GM12878 (cell line): ENCODE measurements around the gene GSE1.

Experiments used
- BHLHE40 ChIP-seq, 2 experiments: fragments of 450-650 bp in 1 of 2; IDR thresholded peaks; 2 replicates each; pipeline ENCODE4 v1.6.1; 2011 to 2017; ENCODE audit warnings: low read depth in 2 of 2, borderline replicate concordance in 1 of 2, improper control_type of control experiment in 1 of 2, low read length in 1 of 2, mild to moderate bottlenecking in 1 of 2
- EGR1 ChIP-seq, 2 experiments: IDR thresholded peaks; 1 replicate in 1 of 2; 2 replicates in 1 of 2; pipeline ENCODE4 v1.6.1; 2011 to 2012; ENCODE audit warnings: low read depth in 2 of 2, low read length in 2 of 2, borderline replicate concordance in 1 of 2, mild to moderate bottlenecking in 1 of 2, moderate library complexity in 1 of 2
- ESRRA ChIP-seq: IDR thresholded peaks from 2 replicates; pipeline ENCODE4 v1.6.1; 2012; ENCODE audit warnings: mild to moderate bottlenecking, low read length, improper control_type of control experiment
- GABPA ChIP-seq: IDR thresholded peaks from 2 replicates; pipeline ENCODE4 v1.6.1; 2014; ENCODE audit warnings: antibody characterized with exemption, low read depth, mild to moderate bottlenecking, inconsistent platforms
- NRF1 ChIP-seq: conservative IDR thresholded peaks from 2 replicates; pipeline ENCODE4 v1.6.1; 2011; ENCODE audit warnings: mild to moderate bottlenecking, low read depth, low read length, improper control_type of control experiment
- RB1 ChIP-seq: fragments of 450-650 bp; formaldehyde crosslinking; IDR thresholded peaks from 2 replicates; pipeline ENCODE4 v1.6.1; 2017; ENCODE audit warnings: mild to moderate bottlenecking, borderline replicate concordance
- ZNF274 ChIP-seq: IDR thresholded peaks from one replicate; pipeline ENCODE4 v1.8.0; 2011; ENCODE audit not compliant: insufficient read length, insufficient read depth
- ZNF384 ChIP-seq: IDR thresholded peaks from 2 replicates; pipeline ENCODE4 v1.6.1; 2012; ENCODE audit warnings: low read depth, mild to moderate bottlenecking, low read length, improper control_type of control experiment, borderline replicate concordance
- TF ChIP-seq, protein P1 (sequence below): IDR thresholded peaks from 2 replicates; pipeline ENCODE4 v1.6.1; 2011; ENCODE audit warnings: mild to moderate bottlenecking, low read depth, low read length, moderate library complexity; ENCODE audit not compliant: insufficient replicate concordance
- TF ChIP-seq, protein P2 (sequence below): fragments of 450-650 bp; IDR thresholded peaks from 2 replicates; pipeline ENCODE4 v1.6.1; 2017; ENCODE audit warnings: mild to moderate bottlenecking, moderate library complexity
- TF ChIP-seq, protein P3 (sequence below): fragments of 450-650 bp; formaldehyde crosslinking; IDR thresholded peaks from 2 replicates; pipeline ENCODE4 v1.4.0; 2020; ENCODE audit warnings: mild to moderate bottlenecking, moderate library complexity

DNA sequence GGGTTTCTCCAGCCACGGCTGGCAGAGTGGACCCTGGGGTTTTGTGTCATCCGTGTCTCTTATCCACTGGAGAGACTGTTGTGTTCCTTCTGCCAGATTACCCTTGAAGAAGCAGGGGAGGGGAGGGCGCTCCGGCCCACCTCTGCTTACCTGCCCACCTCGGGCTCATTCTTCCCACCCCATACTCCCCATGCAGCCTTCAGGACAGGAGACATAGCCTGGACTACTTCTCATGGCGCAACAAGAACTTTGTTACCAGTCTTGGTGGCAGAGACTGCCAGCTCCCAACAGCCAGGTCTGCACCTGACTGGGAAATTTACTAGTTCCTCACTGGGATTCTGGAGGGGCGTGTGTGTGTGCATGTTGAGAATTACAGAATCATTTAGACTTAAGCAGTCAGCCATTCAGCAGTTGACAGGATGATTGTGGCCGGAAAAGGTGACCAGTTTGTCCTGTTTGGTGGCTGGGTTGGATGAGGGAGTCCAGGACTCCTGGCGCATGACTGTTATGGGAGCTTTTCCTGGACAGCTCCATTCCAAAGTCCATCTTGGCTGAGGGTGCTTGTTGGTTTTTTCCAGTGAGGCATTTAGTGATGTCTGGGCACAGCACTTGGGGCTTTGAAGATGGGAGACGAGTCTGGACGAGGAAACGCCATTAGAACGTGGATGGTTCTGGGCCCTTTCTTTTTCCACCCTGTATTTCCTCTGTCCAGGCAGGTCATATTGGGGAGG, 8.7 kb downstream of the GSE1 start:
- TF ChIP-seq EGR1 (IDR thresholded peaks at IDR 0.05; ENCODE audit: borderline replicate concordance in 1 of 2, low read depth in 2 of 2, low read length in 2 of 2) (no peak), ESRRA (no peak), BHLHE40 (IDR thresholded peaks at IDR 0.05; ENCODE audit: borderline replicate concordance in 1 of 2, low read depth in 2 of 2, low read length in 1 of 2) (no peak), RB1 (no peak), GABPA (no peak), ZNF384 (no peak), NRF1 (no peak), ZNF274 (no peak)
- TF ChIP-seq, protein P1, sequence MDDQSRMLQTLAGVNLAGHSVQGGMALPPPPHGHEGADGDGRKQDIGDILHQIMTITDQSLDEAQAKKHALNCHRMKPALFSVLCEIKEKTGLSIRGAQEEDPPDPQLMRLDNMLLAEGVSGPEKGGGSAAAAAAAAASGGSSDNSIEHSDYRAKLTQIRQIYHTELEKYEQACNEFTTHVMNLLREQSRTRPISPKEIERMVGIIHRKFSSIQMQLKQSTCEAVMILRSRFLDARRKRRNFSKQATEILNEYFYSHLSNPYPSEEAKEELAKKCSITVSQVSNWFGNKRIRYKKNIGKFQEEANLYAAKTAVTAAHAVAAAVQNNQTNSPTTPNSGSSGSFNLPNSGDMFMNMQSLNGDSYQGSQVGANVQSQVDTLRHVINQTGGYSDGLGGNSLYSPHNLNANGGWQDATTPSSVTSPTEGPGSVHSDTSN: no peak
- TF ChIP-seq, protein P2, sequence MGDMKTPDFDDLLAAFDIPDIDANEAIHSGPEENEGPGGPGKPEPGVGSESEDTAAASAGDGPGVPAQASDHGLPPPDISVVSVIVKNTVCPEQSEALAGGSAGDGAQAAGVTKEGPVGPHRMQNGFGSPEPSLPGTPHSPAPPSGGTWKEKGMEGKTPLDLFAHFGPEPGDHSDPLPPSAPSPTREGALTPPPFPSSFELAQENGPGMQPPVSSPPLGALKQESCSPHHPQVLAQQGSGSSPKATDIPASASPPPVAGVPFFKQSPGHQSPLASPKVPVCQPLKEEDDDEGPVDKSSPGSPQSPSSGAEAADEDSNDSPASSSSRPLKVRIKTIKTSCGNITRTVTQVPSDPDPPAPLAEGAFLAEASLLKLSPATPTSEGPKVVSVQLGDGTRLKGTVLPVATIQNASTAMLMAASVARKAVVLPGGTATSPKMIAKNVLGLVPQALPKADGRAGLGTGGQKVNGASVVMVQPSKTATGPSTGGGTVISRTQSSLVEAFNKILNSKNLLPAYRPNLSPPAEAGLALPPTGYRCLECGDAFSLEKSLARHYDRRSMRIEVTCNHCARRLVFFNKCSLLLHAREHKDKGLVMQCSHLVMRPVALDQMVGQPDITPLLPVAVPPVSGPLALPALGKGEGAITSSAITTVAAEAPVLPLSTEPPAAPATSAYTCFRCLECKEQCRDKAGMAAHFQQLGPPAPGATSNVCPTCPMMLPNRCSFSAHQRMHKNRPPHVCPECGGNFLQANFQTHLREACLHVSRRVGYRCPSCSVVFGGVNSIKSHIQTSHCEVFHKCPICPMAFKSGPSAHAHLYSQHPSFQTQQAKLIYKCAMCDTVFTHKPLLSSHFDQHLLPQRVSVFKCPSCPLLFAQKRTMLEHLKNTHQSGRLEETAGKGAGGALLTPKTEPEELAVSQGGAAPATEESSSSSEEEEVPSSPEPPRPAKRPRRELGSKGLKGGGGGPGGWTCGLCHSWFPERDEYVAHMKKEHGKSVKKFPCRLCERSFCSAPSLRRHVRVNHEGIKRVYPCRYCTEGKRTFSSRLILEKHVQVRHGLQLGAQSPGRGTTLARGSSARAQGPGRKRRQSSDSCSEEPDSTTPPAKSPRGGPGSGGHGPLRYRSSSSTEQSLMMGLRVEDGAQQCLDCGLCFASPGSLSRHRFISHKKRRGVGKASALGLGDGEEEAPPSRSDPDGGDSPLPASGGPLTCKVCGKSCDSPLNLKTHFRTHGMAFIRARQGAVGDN: no peak
- TF ChIP-seq, protein P3, sequence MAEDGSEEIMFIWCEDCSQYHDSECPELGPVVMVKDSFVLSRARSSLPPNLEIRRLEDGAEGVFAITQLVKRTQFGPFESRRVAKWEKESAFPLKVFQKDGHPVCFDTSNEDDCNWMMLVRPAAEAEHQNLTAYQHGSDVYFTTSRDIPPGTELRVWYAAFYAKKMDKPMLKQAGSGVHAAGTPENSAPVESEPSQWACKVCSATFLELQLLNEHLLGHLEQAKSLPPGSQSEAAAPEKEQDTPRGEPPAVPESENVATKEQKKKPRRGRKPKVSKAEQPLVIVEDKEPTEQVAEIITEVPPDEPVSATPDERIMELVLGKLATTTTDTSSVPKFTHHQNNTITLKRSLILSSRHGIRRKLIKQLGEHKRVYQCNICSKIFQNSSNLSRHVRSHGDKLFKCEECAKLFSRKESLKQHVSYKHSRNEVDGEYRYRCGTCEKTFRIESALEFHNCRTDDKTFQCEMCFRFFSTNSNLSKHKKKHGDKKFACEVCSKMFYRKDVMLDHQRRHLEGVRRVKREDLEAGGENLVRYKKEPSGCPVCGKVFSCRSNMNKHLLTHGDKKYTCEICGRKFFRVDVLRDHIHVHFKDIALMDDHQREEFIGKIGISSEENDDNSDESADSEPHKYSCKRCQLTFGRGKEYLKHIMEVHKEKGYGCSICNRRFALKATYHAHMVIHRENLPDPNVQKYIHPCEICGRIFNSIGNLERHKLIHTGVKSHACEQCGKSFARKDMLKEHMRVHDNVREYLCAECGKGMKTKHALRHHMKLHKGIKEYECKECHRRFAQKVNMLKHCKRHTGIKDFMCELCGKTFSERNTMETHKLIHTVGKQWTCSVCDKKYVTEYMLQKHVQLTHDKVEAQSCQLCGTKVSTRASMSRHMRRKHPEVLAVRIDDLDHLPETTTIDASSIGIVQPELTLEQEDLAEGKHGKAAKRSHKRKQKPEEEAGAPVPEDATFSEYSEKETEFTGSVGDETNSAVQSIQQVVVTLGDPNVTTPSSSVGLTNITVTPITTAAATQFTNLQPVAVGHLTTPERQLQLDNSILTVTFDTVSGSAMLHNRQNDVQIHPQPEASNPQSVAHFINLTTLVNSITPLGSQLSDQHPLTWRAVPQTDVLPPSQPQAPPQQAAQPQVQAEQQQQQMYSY (CRISPR knock-in tag): no peak
